Measurements from ENCODE around the gene KRTAP5-5. TPM values are rescaled to one million over a fixed set of nuclear protein-coding genes. Genes with fewer than 3 reads are reported as not detected.

Gene KRTAP5-5
- total RNA-seq, 1 experiment from 2014 or later, result not detected

GRCh38 chr11:1608363-1608762 lies 21.2 kb upstream of the KRTAP5-5 start, which contains the start of gene KRTAP5-3:
KRTAP5-3 (minus strand) TSS chr11:1608463; CDS start chr11:1608385, 78 bp downstream.
- CTCF ChIA-PET, result no interaction called here
- H3K4me3 ChIP-seq (ENCODE audit: low read depth, low read length, poor library complexity, severe bottlenecking), result no peak within 1 kb of the TSS
- H3K36me3 ChIP-seq (ENCODE audit: insufficient read depth, low read length, poor library complexity, severe bottlenecking), result no peaks in the 10 kb centered on the region
- POLR2A ChIA-PET (ENCODE audit: low non-redundant PET), result no interaction called here
- DNase-seq (ENCODE audit: low spot score), result no peak
- no TSS peak for BruUV-seq (replicated peaks)
- H3K4me1 ChIP-seq (ENCODE audit: insufficient read depth, low read length, poor library complexity, severe bottlenecking), result no peaks in the 10 kb centered on the region
- TF ChIP-seq EZH2 (IDR thresholded peaks at IDR 0.05; ENCODE audit: borderline replicate concordance, low read depth, low read length, poor library complexity, severe bottlenecking) (no peak), CTCF (conservative IDR thresholded peaks at IDR 0.05; ENCODE audit: low read depth, low read length) (no peak)
- intact Hi-C loops (cut with micrococcal nuclease; ENCODE audit: unreplicated experiment), result no loop called here
- H3K27me3 ChIP-seq (replicated peaks; ENCODE audit: insufficient read depth, low read depth, low read length, poor library complexity), result peaks cover 5% of the 10 kb centered on the region
- no peaks in the 10 kb centered on the region for H3K9me3 ChIP-seq (ENCODE audit: low read depth, low read length, poor library complexity, severe bottlenecking)
- H3K27ac ChIP-seq (ENCODE audit: low read depth, low read length, poor library complexity, severe bottlenecking), result no peak within 1 kb of the TSS

- ChIA-PET CTCF (no interaction called here), POLR2A (ENCODE audit: low non-redundant PET) (no interaction called here)
These were observed 11.3 kb upstream of the KRTAP5-5 start for GRCh38 chr11:1618231-1618630.

GRCh38 chr11:1619449-1619848 lies 10.1 kb upstream of the KRTAP5-5 start:
- Histone ChIP-seq H3K27me3 (replicated peaks; ENCODE audit: insufficient read depth, low read depth, low read length, poor library complexity) (no peaks in the 10 kb centered on the region), H3K36me3 (ENCODE audit: insufficient read depth, low read length, poor library complexity, severe bottlenecking) (no peaks in the 10 kb centered on the region), H3K27ac (ENCODE audit: low read depth, low read length, poor library complexity, severe bottlenecking) (no peak overlapping the region), H3K9me3 (ENCODE audit: low read depth, low read length, poor library complexity, severe bottlenecking) (no peaks in the 10 kb centered on the region), H3K4me1 (ENCODE audit: insufficient read depth, low read length, poor library complexity, severe bottlenecking) (no peaks in the 10 kb centered on the region), H3K4me3 (ENCODE audit: low read depth, low read length, poor library complexity, severe bottlenecking) (no peak overlapping the region)
- no peak for DNase-seq (ENCODE audit: low spot score)
- intact Hi-C loops (cut with micrococcal nuclease; ENCODE audit: unreplicated experiment), result no loop called here
- BruUV-seq (replicated peaks), result no TSS peak
- ChIA-PET CTCF (no interaction called here), POLR2A (ENCODE audit: low non-redundant PET) (no interaction called here)
- TF ChIP-seq CTCF (conservative IDR thresholded peaks at IDR 0.05; ENCODE audit: low read depth, low read length) (no peak), EZH2 (IDR thresholded peaks at IDR 0.05; ENCODE audit: borderline replicate concordance, low read depth, low read length, poor library complexity, severe bottlenecking) (no peak)

More at GRCh38 chr11:1618231-1618630, 11.3 kb upstream of the KRTAP5-5 start:
- BruUV-seq (replicated peaks), result no TSS peak
- TF ChIP-seq CTCF (conservative IDR thresholded peaks at IDR 0.05; ENCODE audit: low read depth, low read length) (no peak), EZH2 (IDR thresholded peaks at IDR 0.05; ENCODE audit: borderline replicate concordance, low read depth, low read length, poor library complexity, severe bottlenecking) (no peak)
- Histone ChIP-seq H3K4me1 (ENCODE audit: insufficient read depth, low read length, poor library complexity, severe bottlenecking) (no peaks in the 10 kb centered on the region), H3K9me3 (ENCODE audit: low read depth, low read length, poor library complexity, severe bottlenecking) (no peaks in the 10 kb centered on the region), H3K27me3 (replicated peaks; ENCODE audit: insufficient read depth, low read depth, low read length, poor library complexity) (no peaks in the 10 kb centered on the region), H3K4me3 (ENCODE audit: low read depth, low read length, poor library complexity, severe bottlenecking) (no peak overlapping the region), H3K36me3 (ENCODE audit: insufficient read depth, low read length, poor library complexity, severe bottlenecking) (no peaks in the 10 kb centered on the region), H3K27ac (ENCODE audit: low read depth, low read length, poor library complexity, severe bottlenecking) (no peak overlapping the region)
- intact Hi-C loops (cut with micrococcal nuclease; ENCODE audit: unreplicated experiment), result no loop called here
- no peak for DNase-seq (ENCODE audit: low spot score)

All from A673 (cell line).